Lower leg skin (tissue), 4 donors: ENCODE data around the gene USP11. TPM values are rescaled to one million over a fixed set of nuclear protein-coding genes. Genes with fewer than 3 reads are reported as not detected.
A peak's percentile ranks its signal among the peaks of the same experiment; 100 is the strongest.

Source experiments
- DNase-seq, 2 donors: peaks; one replicate each; pipeline ENCODE4 v3.0.0-alpha.2; 2019; ENCODE audit warnings: low spot score in 2 of 2
- H3K4me3 ChIP-seq: fragments of 200-600 bp; sonication (generic); 2 replicates; pipeline ENCODE4 v1.5.1; 2017; ENCODE audit warnings: mild to moderate bottlenecking, low read depth; ENCODE audit not compliant: poor library complexity, severe bottlenecking
- CTCF ChIP-seq, 3 donors: fragments of 450-650 bp; IDR thresholded peaks; one replicate each; pipeline ENCODE4 v1.5.1; 2016; ENCODE audit warnings: antibody characterized with exemption in 3 of 3, mild to moderate bottlenecking in 3 of 3, moderate library complexity in 2 of 3
- POLR2A ChIP-seq, 2 donors: fragments of 450-650 bp; IDR thresholded peaks; one replicate each; pipeline ENCODE4 v1.6.1; 2016 to 2017; ENCODE audit warnings: antibody characterized with exemption in 2 of 2, mild to moderate bottlenecking in 1 of 2, moderate library complexity in 1 of 2
- WGBS, 2 donors: methylation state at CpG; one replicate each; pipeline ENCODE4 v1.1.5; 2018; 5-methylcytosine and 5-hydroxymethylcytosine counted together
- intact Hi-C: fragments of 100-400 bp; cut with DNase I; formaldehyde crosslinking; loops from one replicate; pipeline ENCODE4 v1.15.0; 2023; ENCODE audit warnings: low total_unique reads
- total RNA-seq, 4 donors: library from RNA; depleted of rRNA; stranded (reverse); fragments of >200 nt; gene quantifications; one replicate each; pipeline ENCODE4 v1.1.0, GENCODE V29; 2016

The USP11 gene
- total RNA-seq, 4 donors from 2014 or later: 12.8 to 24.9 (median 18.7) TPM

GRCh38 chrX:47223476-47224250 is 9.1 kb upstream of the USP11 start:
- H3K4me3 ChIP-seq: no peak overlapping the region
- TF ChIP-seq CTCF (IDR thresholded peaks at IDR 0.05): no peak
- no peak for TF ChIP-seq POLR2A (IDR thresholded peaks at IDR 0.05)
- 87 to 95% methylated on average over 13 of the region's 13 CpGs for WGBS, 2 donors
- DNase-seq: peak in 1 of 2 donors; percentile 80
- intact Hi-C loops: no loop called here

GRCh38 chrX:47224266-47224895 is 8.4 kb upstream of the USP11 start:
- H3K4me3 ChIP-seq: no peak overlapping the region
- DNase-seq: peak in 1 of 2 donors; percentile 85
- intact Hi-C loops: no loop called here
- TF ChIP-seq CTCF (IDR thresholded peaks at IDR 0.05) (no peak), POLR2A (IDR thresholded peaks at IDR 0.05) (no peak)
- WGBS, 2 donors: 87 to 94% methylated on average over 15 to 17 of the region's 17 CpGs

- peak in 1 of 2 donors; percentile 59 for DNase-seq
- intact Hi-C loops: no loop called here
- H3K4me3 ChIP-seq: no peak overlapping the region
- TF ChIP-seq POLR2A (IDR thresholded peaks at IDR 0.05): no peak
- TF ChIP-seq CTCF (IDR thresholded peaks at IDR 0.05): no peak
- WGBS, 2 donors: 94 to 95% methylated on average over 4 of the region's 4 CpGs
Observed at GRCh38 chrX:47224896-47225290, 7.9 kb upstream of the USP11 start.

GRCh38 chrX:47226071-47226470 is 6.7 kb upstream of the USP11 start:
- TF ChIP-seq CTCF (IDR thresholded peaks at IDR 0.05) (no peak), POLR2A (IDR thresholded peaks at IDR 0.05) (no peak)
- no peak overlapping the region for H3K4me3 ChIP-seq
- intact Hi-C loops: no loop called here
- 76 to 90% methylated on average over 5 to 6 of the region's 6 CpGs for WGBS, 2 donors
- peak in 1 of 2 donors; percentile 60 for DNase-seq

GRCh38 chrX:47226531-47227333 is 6.1 kb upstream of the USP11 start:
- TF ChIP-seq POLR2A (IDR thresholded peaks at IDR 0.05) (no peak), CTCF (IDR thresholded peaks at IDR 0.05) (no peak)
- DNase-seq: peak in 1 of 2 donors; percentile 81
- 95 to 96% methylated on average over 13 to 19 of the region's 19 CpGs for WGBS, 2 donors
- no peak overlapping the region for H3K4me3 ChIP-seq
- intact Hi-C loops: no loop called here
